ENCODE results near the gene CSF1R.

CSF1R gene

GRCh38 chr5:150120617-150121447 is 34.5 kb upstream of the CSF1R start:
- DNase-seq = no peak

GRCh38 chr5:150120062-150120441 is 33.7 kb upstream of the CSF1R start:
- no peak for DNase-seq

GRCh38 chr5:150119421-150120061 is 33.2 kb upstream of the CSF1R start:
- DNase-seq = no peak

- DNase-seq = no peak
These were observed 32.3 kb upstream of the CSF1R start for GRCh38 chr5:150118561-150119229.

DNA sequence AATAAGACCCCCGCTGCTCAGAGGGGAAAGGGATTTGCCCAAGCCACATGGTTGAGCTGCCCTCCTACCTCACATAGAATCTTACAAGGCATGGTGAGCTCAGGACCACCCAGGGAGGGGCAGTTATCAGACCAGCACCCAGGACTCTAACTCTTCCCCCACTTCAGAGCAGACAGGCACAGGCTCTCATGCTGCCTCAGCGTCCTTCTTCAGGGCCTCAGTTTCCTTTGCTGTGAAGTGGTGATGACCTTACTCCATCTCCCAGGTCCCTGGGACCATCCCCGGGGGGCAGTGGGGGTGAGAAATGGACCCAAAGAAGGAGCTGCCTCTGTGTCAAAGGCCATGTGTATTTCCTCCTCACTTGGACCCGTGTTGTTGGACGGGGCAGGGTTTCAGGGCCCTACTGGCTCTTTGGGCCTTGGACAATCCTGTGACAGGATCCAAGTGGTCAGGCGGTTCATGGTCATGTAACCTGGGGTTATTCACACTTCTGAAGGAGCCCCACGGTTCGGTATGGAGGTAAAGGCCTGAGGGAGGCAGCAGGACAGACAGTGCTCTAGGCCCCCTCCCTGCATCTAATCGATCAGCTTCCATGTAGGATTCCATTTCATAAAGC is 31.7 kb upstream of the CSF1R start:
- DNase-seq = no peak

- DNase-seq = no peak
These were observed 30.5 kb upstream of the CSF1R start for GRCh38 chr5:150116667-150117400.

- no peak for DNase-seq
These were observed 28.5 kb upstream of the CSF1R start for GRCh38 chr5:150114773-150115408.

GRCh38 chr5:150114102-150114641 is 27.8 kb upstream of the CSF1R start:
- no peak for DNase-seq

- DNase-seq = no peak
These were observed 26.8 kb upstream of the CSF1R start for GRCh38 chr5:150113047-150113744.

DNA sequence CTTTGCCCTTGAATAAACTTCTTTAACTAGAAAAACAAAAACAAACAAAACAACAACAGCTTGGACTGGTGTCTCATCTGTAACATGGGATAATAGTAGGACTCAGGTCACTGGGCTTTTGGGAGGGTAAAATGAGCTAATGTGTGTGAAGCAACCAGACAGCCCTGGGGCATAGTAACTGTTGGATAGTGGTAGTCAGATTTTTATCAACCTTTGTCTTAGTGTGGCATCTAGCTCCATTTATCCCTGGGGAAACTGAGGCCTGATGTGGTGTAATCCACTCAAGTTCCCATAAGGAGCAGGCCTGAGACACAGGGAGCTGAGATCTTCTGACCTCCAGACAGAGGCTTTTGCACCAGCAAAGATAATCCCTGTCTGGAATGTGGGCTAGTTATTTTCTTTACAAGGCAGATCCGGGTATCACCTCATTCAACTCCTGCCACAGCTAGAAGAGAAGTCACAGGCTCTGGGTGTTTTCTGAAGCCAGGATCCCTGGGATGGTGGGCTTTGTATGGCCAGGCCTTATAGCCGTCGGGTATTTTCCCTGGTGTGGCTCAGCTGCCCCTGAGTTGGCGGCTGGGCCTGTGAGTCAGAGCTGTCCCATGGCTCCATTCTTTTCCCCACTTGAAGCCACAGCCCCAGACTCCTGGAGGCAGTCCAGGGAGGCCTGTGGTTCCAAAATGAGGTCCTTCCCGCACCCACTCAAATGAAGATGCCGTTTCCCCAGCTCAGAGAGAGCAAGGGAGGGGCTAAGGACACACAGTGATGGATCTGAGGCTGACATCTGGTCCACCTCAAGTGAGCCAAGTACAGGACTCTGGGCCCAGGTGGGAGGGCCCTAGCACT is 26.1 kb upstream of the CSF1R start:
- DNase-seq = no peak

GRCh38 chr5:150111122-150111521 is 24.8 kb upstream of the CSF1R start:
- no peak for DNase-seq

GRCh38 chr5:150109921-150110320 is 23.6 kb upstream of the CSF1R start:
- no peak for DNase-seq

GRCh38 chr5:150108711-150109514 is 22.6 kb upstream of the CSF1R start:
- DNase-seq = no peak

DNA sequence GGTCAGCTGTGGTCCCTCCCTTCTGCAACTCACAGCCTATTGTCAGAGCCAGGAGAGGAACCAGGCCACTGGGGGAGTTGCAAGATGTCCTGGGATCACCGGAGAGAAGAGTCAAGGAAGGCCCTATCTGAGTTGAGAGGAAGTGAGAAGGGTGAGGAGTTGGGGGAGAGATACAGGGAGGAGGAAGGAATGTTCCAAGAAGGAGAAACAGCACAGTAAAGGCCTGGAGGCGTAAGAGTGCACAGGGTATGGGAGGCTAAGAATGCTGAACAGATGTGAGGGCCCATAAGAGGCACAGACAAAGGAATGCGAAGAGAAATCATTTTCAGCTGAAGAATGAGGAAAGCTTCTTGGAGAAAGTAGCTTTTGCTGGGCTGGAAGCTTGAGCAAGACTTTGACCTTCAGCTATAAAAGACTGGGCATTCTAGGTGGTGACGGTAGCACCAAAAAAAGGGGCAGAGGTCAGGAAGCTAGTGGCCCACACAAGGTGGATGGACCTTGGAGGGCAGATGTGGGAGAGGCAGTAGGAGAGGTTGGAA is 21.6 kb upstream of the CSF1R start:
- DNase-seq = no peak

DNA sequence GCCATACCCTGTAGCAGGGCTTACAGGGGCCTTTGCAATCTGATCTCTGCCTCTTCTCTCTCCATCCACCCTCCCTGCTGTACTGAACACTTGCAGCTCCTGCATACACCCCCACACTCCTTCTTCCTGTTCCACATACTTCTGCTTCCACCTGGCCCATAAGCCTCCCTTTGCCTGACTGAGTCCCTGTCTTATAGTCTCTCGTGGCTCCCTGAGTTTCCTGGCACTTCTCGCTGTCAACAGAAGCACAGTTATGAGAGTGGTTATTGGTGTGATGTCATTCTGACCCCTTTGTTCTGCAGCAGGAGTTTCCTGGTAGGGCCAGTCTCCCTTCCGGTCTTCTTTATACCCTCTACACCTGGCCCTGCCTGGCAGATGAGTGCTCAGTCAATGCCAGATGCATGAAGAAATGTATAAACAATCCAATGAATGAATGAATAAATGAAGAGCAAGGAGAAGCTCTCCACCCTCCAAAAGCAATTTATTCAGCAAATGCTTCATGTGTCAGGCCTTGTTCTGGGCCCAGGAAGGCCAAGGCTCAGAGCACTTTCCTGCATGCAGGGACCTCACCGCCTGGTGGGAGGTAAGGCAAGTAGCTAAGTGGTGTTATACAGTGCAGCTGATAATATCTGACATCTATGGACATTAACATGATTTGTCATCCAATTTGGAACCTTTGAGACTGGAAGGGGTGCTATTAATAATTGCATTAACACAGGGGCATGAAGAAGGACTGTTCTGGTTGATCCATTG is 20.5 kb upstream of the CSF1R start:
- DNase-seq = no peak

GRCh38 chr5:150105928-150106615 is 19.7 kb upstream of the CSF1R start:
- no peak for DNase-seq

GRCh38 chr5:150104550-150104870 is 18.2 kb upstream of the CSF1R start:
- no peak for DNase-seq

Measured in NK-92 treated with Interleukin-12 subunit alpha and Interleukin-12 subunit beta, amount 100 ng/mL, for 24 hours (cell line).